DMS153 treated with DMSO at 0.1 percent for 48 hours (cell line): ENCODE results near the gene RASGEF1C.

Experiments used
- DNase-seq: peaks from one replicate; lab custom pipeline; 2025; ENCODE audit not compliant: unreplicated experiment; lab: John Stamatoyannopoulos, UW

Gene RASGEF1C

GRCh38 chr5:180068519-180069090, 140.4 kb downstream of the RASGEF1C start:
- no peak for DNase-seq

- no peak for DNase-seq
Measured at GRCh38 chr5:180067986-180068385, 141.0 kb downstream of the RASGEF1C start.

GRCh38 chr5:180060192-180060591, 148.8 kb downstream of the RASGEF1C start:
- no peak for DNase-seq

GRCh38 chr5:180059326-180059725, 149.7 kb downstream of the RASGEF1C start:
- no peak for DNase-seq

- no peak for DNase-seq
Measured at GRCh38 chr5:180056153-180056552, 152.9 kb downstream of the RASGEF1C start.

GRCh38 chr5:180054226-180054625, 154.8 kb downstream of the RASGEF1C start:
- no peak for DNase-seq

- DNase-seq, result no peak
Measured at GRCh38 chr5:180053061-180053602, 155.9 kb downstream of the RASGEF1C start.

GRCh38 chr5:180052211-180052818, 156.7 kb downstream of the RASGEF1C start:
- no peak for DNase-seq
